Endothelial cell of umbilical vein (primary cell): ENCODE results near the gene KIF26A. TPM values are rescaled to one million over a fixed set of nuclear protein-coding genes. Genes with fewer than 3 reads are reported as not detected.
A peak's percentile ranks its signal among the peaks of the same experiment; 100 is the strongest.

Experiments used
- BruUV-seq: library from RNA; stranded (reverse); fragments of 400-500 nt; replicated peaks from 2 replicates; lab custom pipeline; 2021; lab: Mats Ljungman, UMichigan
- CTCF ChIA-PET: fragments of 300-600, 350-600 bp; sonication (Branson Sonifier 250); formaldehyde crosslinking; loops from one replicate; lab custom pipeline; 2021; ENCODE audit warnings: antibody characterized with exemption, inconsistent platforms; lab: Charles Lee
- POLR2A ChIA-PET: fragments of 300-600, 350-600 bp; sonication (Branson Sonifier 250); formaldehyde crosslinking; loops from one replicate; lab custom pipeline; 2021; ENCODE audit warnings: antibody characterized with exemption, inconsistent platforms; lab: Charles Lee
- DNase-seq: peaks from one replicate; pipeline ENCODE4 v3.0.0-alpha.2; 2011; ENCODE audit warnings: low read depth, low spot score
- FAIRE-seq: peaks from 2 replicates; lab custom pipeline; 2011; peaks lifted over from hg19 to GRCh38; lab: Jason Lieb, UNC
- H2AFZ ChIP-seq: 2 replicates; pipeline ENCODE4 v1.6.0; 2012; ENCODE audit warnings: low read depth, low read length, control low read depth, inconsistent platforms
- H3K27ac ChIP-seq: 2 replicates; pipeline ENCODE4 v1.5.1; 2011; ENCODE audit warnings: low read depth, mild to moderate bottlenecking, control low read depth, low read length, moderate library complexity; ENCODE audit not compliant: insufficient read depth
- H3K27me3 ChIP-seq, 2 experiments: 2 replicates each; pipeline versions ENCODE4 v1.6.0 to v1.6.1; 2011; ENCODE audit warnings: low read length in 2 of 2, mixed read lengths in 1 of 2; ENCODE audit not compliant: control insufficient read depth in 2 of 2, insufficient read depth in 2 of 2
- H3K36me3 ChIP-seq, 2 experiments: 2 replicates in 1 of 2; 3 replicates in 1 of 2; pipeline ENCODE4 v1.5.1; 2011; ENCODE audit warnings: low read length in 2 of 2, mild to moderate bottlenecking in 1 of 2, moderate library complexity in 1 of 2; ENCODE audit not compliant: control insufficient read depth in 2 of 2, insufficient read depth in 2 of 2; ENCODE audit errors: extremely low read depth in 1 of 2
- H3K4me1 ChIP-seq: 3 replicates; pipeline ENCODE4 v1.5.1; 2011; ENCODE audit warnings: mild to moderate bottlenecking, low read length; ENCODE audit not compliant: control insufficient read depth, insufficient read depth; ENCODE audit errors: extremely low read depth
- H3K4me2 ChIP-seq: 2 replicates; pipeline ENCODE4 v1.6.1; 2011; ENCODE audit warnings: low read length, control low read depth, mixed read lengths; ENCODE audit not compliant: insufficient read depth
- H3K4me3 ChIP-seq, 3 experiments: fragments of 200-600 bp in 1 of 3; sonication (generic), shearing (Covaris generic) in 1 of 3; replicated peaks in 1 of 3; 2 replicates each; pipeline ENCODE4 v1.5.1; 2011 to 2016; ENCODE audit warnings: control low read depth in 3 of 3, low read length in 3 of 3, mild to moderate bottlenecking in 2 of 3, inconsistent platforms in 1 of 3, low read depth in 1 of 3, moderate library complexity in 1 of 3; ENCODE audit not compliant: insufficient read depth in 1 of 3
- H3K79me2 ChIP-seq: 2 replicates; pipeline ENCODE4 v1.6.0; 2012; ENCODE audit warnings: low read length, inconsistent platforms; ENCODE audit not compliant: control insufficient read depth, insufficient read depth
- H3K9ac ChIP-seq: replicated peaks from 2 replicates; pipeline ENCODE3; 2011; ENCODE audit warnings: low read length, control low read depth; ENCODE audit not compliant: insufficient read depth; ENCODE audit errors: extremely low read depth
- H3K9me1 ChIP-seq: replicated peaks from 3 replicates; pipeline ENCODE4 v1.6.0; 2011; ENCODE audit warnings: mild to moderate bottlenecking, low read length; ENCODE audit not compliant: control insufficient read depth, insufficient read depth; ENCODE audit errors: extremely low read depth
- H3K9me3 ChIP-seq: replicated peaks from 2 replicates; pipeline ENCODE4 v1.5.1; 2012; ENCODE audit warnings: low read length, inconsistent platforms; ENCODE audit not compliant: control insufficient read depth, insufficient read depth
- H4K20me1 ChIP-seq: replicated peaks from 2 replicates; pipeline ENCODE3; 2011; ENCODE audit warnings: mild to moderate bottlenecking, low read length; ENCODE audit not compliant: control insufficient read depth, insufficient read depth; ENCODE audit errors: extremely low read depth
- EZH2 ChIP-seq: IDR thresholded peaks from 2 replicates; pipeline ENCODE4 v1.6.1; 2012; ENCODE audit warnings: borderline replicate concordance, low read depth, mild to moderate bottlenecking, moderate library complexity, low read length, inconsistent platforms; ENCODE audit not compliant: severe bottlenecking
- FOS ChIP-seq: IDR thresholded peaks from 2 replicates; pipeline ENCODE4 v1.6.1; 2011; ENCODE audit warnings: mild to moderate bottlenecking, low read length, moderate library complexity, borderline replicate concordance; ENCODE audit not compliant: insufficient read depth
- JUN ChIP-seq: IDR thresholded peaks from 2 replicates; pipeline ENCODE4 v1.6.1; 2011; ENCODE audit warnings: borderline replicate concordance, low read depth; ENCODE audit not compliant: insufficient read length, insufficient read depth
- MYC ChIP-seq: IDR thresholded peaks from one replicate; pipeline ENCODE4 v1.6.1; 2011; ENCODE audit warnings: mild to moderate bottlenecking, low read depth, low read length
- POLR2A ChIP-seq: IDR thresholded peaks from 2 replicates; pipeline ENCODE4 v1.6.1; 2012; ENCODE audit warnings: low read depth, mild to moderate bottlenecking, control low read depth, low read length
- POLR2AphosphoS5 ChIP-seq: IDR thresholded peaks from 2 replicates; pipeline ENCODE4 v1.6.1; 2012; ENCODE audit warnings: low read depth, mild to moderate bottlenecking, control low read depth, low read length, moderate library complexity; ENCODE audit not compliant: insufficient read depth
- dilution Hi-C: fragments of 300-500 bp; cut with MboI; formaldehyde crosslinking; loops from one replicate; pipeline ENCODE4 v1.15.0; 2019; ENCODE audit warnings: low sequenced_read_pairs; ENCODE audit not compliant: extremely low pct_ligation_motif_present
- intact Hi-C: fragments of 100-400 bp; cut with micrococcal nuclease; formaldehyde crosslinking; loops from one replicate; pipeline ENCODE4 v1.10.0; 2022
- polyA plus RNA-seq, 4 experiments: library from polyadenylated mRNA; depleted of rRNA in 3 of 4; stranded (reverse) in 3 of 4; unstranded in 1 of 4; fragments of >200 nt; gene quantifications; 2 replicates each; pipeline versions ENCODE4 v1.2.1 to v1.2.3, GENCODE V29; 2011 to 2012; ENCODE audit warnings: missing spikeins in 1 of 4
- total RNA-seq: library from RNA; stranded (reverse); gene quantifications from 2 replicates; pipeline ENCODE4 v1.2.3, GENCODE V29; 2021

Gene KIF26A
- total and polyA plus RNA-seq, 2 donors (not counting 3 experiments of a cell fraction or from before 2014, with no cell fraction given): 3.6 to 10.7 TPM

DNA sequence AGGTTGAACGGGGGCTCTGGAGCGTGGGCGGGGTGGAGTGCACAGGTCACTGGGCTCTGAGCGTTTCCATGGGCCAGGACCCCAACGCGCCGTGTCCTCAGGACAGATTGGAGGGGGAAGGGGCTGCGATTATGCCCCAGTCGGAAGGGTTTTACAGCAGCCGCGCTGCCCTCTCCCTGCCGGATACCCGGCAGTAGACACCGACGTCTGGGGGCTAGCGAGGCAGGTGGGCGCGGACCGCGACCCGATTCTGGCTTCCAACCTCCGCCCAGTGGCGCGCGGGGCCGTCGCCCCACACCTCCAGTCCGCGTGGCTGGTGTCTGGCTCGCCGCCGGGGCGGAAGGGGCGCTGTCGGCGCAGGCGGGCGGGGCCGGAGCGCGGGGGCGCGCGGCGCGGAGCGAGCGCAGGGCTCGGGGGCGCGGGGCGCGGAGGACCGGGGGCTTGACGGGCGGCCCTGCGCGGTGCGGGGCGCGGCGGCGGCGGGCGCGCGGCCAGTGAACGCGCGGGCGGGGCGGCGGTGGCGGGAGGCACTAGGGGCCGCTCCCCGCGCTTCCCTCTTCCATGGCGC is 2.4 kb upstream of the KIF26A start:
- H2AFZ ChIP-seq: no peak overlapping the region
- intact Hi-C loops: no loop called here
- H3K4me2 ChIP-seq: no peak overlapping the region
- peaks cover 21% of the 10 kb centered on the region for H3K4me1 ChIP-seq
- H3K9ac ChIP-seq: no peak overlapping the region
- H3K9me3 ChIP-seq: no peaks in the 10 kb centered on the region
- H3K4me3 ChIP-seq: no peak overlapping the region
- peak; percentile 61 for TF ChIP-seq EZH2
- no peak for TF ChIP-seq POLR2AphosphoS5
- TF ChIP-seq FOS: no peak
- TF ChIP-seq JUN: no peak
- no peak for TF ChIP-seq MYC
- H3K79me2 ChIP-seq: peaks cover 3% of the 10 kb centered on the region
- ChIA-PET POLR2A (no interaction called here), CTCF (no interaction called here)
- H3K36me3 ChIP-seq: no peaks in the 10 kb centered on the region
- DNase-seq (no peak), FAIRE-seq (no peak)
- dilution Hi-C loops: no loop called here
- no TSS peak for BruUV-seq
- no peaks in the 10 kb centered on the region for H4K20me1 ChIP-seq
- no peak overlapping the region for H3K27ac ChIP-seq
- peaks cover 21 to 23% of the 10 kb centered on the region in 2 experiments for H3K27me3 ChIP-seq
- H3K9me1 ChIP-seq: no peaks in the 10 kb centered on the region

DNA sequence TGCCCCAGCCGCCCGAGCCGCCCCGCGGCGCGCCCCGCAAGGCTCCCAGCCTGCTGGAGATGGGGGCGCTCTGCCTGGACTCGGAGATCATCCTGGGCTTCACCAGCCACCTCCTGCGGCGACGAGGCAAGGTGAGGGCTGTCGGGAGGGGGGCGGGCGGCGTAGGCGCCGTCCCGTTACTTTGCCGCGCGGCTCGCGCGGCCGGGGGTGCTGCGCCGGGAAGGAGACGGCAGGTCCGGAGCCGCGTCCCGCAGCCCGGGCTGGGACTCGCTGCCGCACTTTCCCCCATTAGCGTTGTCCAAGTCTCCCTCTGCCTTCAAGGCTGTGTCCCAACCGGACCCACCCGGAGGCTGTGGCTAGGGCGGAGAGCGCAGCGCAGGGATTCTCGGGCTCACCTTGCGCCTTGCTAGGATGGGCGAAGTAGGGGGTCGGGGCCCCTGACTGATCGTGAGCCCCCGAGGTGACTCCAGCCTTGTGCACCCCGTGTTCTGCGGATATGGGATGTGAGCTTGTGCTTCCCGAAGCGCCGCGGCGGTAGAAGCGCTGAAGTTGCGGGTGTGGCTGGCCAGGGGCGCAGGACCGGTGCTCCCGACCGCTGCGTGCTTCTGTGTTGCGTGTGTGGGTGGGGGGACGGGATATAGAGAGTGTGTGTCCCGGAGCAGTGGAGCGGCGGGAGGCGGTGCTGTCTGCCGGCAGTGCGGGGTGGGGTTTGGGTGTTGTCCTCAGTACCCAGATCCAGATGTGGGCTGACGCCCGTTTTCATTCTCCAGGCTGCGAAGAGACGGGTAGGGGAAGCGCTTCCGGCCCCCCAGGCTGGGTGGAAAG is 1.7 kb upstream of the KIF26A start:
- intact Hi-C loops: loop anchor here (1.0 kb wide), 2 partner anchors 158 to 206 kb away; no protein-coding TSS in a partner anchor
- Histone ChIP-seq H4K20me1 (no peaks in the 10 kb centered on the region), H2AFZ (no peak overlapping the region), H3K4me1 (peaks cover 21% of the 10 kb centered on the region), H3K79me2 (peaks cover 3% of the 10 kb centered on the region), H3K9me3 (no peaks in the 10 kb centered on the region), H3K27ac (no peak overlapping the region), H3K36me3 (no peaks in the 10 kb centered on the region), H3K9me1 (no peaks in the 10 kb centered on the region), H3K4me3 (no peak overlapping the region), H3K4me2 (no peak overlapping the region), H3K9ac (no peak overlapping the region), H3K27me3 (peaks cover 21 to 23% of the 10 kb centered on the region in 2 experiments)
- CTCF ChIA-PET: interaction anchor here (1.0 to 1.9 kb wide), 5 partner anchors 59 to 429 kb away, joined by 3 to 132 read pairs (median 27); no protein-coding TSS in a partner anchor
- no peak for FAIRE-seq
- BruUV-seq: no TSS peak
- dilution Hi-C loops: no loop called here
- TF ChIP-seq EZH2: peak; percentile 90
- no peak for TF ChIP-seq POLR2A
- POLR2A ChIA-PET: no interaction called here
- DNase-seq: no peak
